ENCODE data around the gene CD38. TPM values are rescaled to one million over a fixed set of nuclear protein-coding genes. Genes with fewer than 3 reads are reported as not detected.

CD38 gene
- total RNA-seq, 1 experiment from 2014 or later, result 0.40 TPM

- no peak for DNase-seq (ENCODE audit: low read depth)
Measured at GRCh38 chr4:15899511-15899910, 121.4 kb downstream of the CD38 start.

GRCh38 chr4:15901007-15901406 is 122.9 kb downstream of the CD38 start:
- DNase-seq (ENCODE audit: low read depth), result no peak

- DNase-seq (ENCODE audit: low read depth), result no peak
Measured at GRCh38 chr4:15901998-15902397, 123.9 kb downstream of the CD38 start.

GRCh38 chr4:15902746-15903145 is 124.6 kb downstream of the CD38 start:
- DNase-seq (ENCODE audit: low read depth), result no peak

Other genes with a start within 250 kb of the CD38 start
- 64.6 and 82.5 TPM in 2 replicates for gene FBXL5, start 123.0 kb upstream of the CD38 start, total RNA-seq (2014; rRNA removed; shearing (Covaris generic))
- gene FAM200B, start 96.5 kb upstream of the CD38 start, total RNA-seq (2014; rRNA removed; shearing (Covaris generic)), result 93.1 and 121 TPM in 2 replicates
- gene BST1, start 75.3 kb upstream of the CD38 start, total RNA-seq (2014; rRNA removed; shearing (Covaris generic)), result 3.8 and 11.0 TPM in 2 replicates
- 0.39 and 0.86 TPM in 2 replicates for gene FGFBP1, start 160.4 kb downstream of the CD38 start, total RNA-seq (2014; rRNA removed; shearing (Covaris generic))
- not detected in 2 replicates for gene FGFBP2, start 184.8 kb downstream of the CD38 start, total RNA-seq (2014; rRNA removed; shearing (Covaris generic))

All from Daoy (cell line).